22Rv1 (cell line): ENCODE measurements around the gene TMEM109.
A peak's percentile ranks its signal among the peaks of the same experiment; 100 is the strongest.

Experiments
- H3K27ac ChIP-seq: fragments of 450-650 bp; 2 replicates; pipeline ENCODE4 v1.5.1; 2017
- CTCF ChIP-seq: fragments of 450-650 bp; IDR thresholded peaks from 2 replicates; pipeline ENCODE4 v1.5.1; 2017; ENCODE audit warnings: mild to moderate bottlenecking
- ZFX ChIP-seq: fragments of 450-650 bp; IDR thresholded peaks from 2 replicates; pipeline ENCODE4 v1.6.1; 2017; ENCODE audit warnings: antibody characterized with exemption, borderline replicate concordance

TMEM109 gene

GRCh38 chr11:60913793-60914632, at the start of gene TMEM109:
Gene TMEM109 (plus strand): TSS chr11:60914158. CDS start chr11:60919694, 5,536 bp downstream.
- TF ChIP-seq ZFX (no peak), CTCF (no peak)
- H3K27ac ChIP-seq, result peak within 1 kb of the TSS; percentile 71

- H3K27ac ChIP-seq, result no peak overlapping the region
Measured at GRCh38 chr11:60864856-60865513, 49.0 kb upstream of the TMEM109 start.

GRCh38 chr11:60866911-60867870, 46.8 kb upstream of the TMEM109 start, which contains the start of gene ZP1:
Gene ZP1 (plus strand): TSS chr11:60867542. CDS start chr11:60867562, 20 bp downstream.
- TF ChIP-seq ZFX (no peak), CTCF (no peak)
- H3K27ac ChIP-seq, result no peak within 1 kb of the TSS

More at GRCh38 chr11:60864856-60865513, 49.0 kb upstream of the TMEM109 start:
- TF ChIP-seq ZFX (no peak), CTCF (no peak)

GRCh38 chr11:60867871-60868681, 45.9 kb upstream of the TMEM109 start:
- no peak for TF ChIP-seq ZFX
- TF ChIP-seq CTCF, result no peak
- no peak overlapping the region for H3K27ac ChIP-seq

GRCh38 chr11:60868682-60869450, 45.1 kb upstream of the TMEM109 start:
- TF ChIP-seq ZFX, result no peak
- H3K27ac ChIP-seq, result no peak overlapping the region

- no peak for TF ChIP-seq CTCF
- H3K27ac ChIP-seq, result no peak overlapping the region
Measured at GRCh38 chr11:60869451-60869825, 44.5 kb upstream of the TMEM109 start.
